Fibroblast of skin of abdomen (primary cell): ENCODE results near the gene MTCL1.

Experiments
- DNase-seq: peaks from one replicate; pipeline ENCODE4 v3.0.0-alpha.2; 2013

MTCL1 gene

DNA sequence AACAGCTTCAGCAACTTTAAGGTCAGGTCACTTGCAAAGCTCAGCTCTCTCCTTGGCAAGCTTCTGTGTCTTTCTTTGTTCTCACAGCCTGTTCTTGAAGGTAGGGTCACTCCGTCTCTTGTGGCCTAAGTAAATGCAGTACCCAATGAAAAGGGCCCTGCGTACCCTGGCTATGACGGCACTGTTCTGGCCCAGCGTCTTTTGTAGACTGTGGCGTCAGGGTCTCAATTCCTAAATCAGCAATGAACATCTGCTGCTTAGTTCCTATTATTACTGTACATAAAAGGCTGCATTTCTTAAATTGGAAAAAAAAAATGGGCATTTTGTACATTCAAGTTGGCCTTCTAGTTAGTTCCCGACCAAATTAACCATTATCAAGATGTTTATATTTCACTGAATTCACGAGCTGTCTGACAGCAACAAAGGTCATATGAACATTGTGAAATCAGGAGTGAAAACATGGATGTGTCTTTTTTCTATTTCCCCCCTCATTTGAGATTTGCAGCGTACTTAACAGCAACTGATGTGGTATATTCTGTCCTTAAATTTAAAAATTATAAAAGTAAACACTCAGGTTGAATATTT, 17.0 kb upstream of the MTCL1 start:
- no peak for DNase-seq

DNA sequence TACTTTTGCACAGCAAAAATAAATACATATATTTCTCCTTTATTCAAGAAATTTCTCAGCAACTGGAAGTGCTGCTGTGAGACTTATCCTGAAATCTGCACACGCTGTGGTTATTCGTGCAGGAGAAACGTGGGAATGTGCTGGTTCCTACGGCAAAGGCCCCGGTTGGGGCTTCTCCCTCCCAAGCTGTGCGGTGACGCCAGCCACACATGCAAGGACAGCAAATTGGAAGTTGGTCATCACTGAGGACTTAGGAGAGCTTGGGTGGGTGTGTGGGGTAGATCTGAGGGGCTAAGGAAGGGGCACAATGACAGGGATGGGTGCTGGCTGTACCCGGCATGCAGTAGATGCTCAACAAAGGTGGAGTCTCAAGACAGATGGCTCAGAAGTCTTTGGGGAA, 16.5 kb upstream of the MTCL1 start:
- no peak for DNase-seq

DNA sequence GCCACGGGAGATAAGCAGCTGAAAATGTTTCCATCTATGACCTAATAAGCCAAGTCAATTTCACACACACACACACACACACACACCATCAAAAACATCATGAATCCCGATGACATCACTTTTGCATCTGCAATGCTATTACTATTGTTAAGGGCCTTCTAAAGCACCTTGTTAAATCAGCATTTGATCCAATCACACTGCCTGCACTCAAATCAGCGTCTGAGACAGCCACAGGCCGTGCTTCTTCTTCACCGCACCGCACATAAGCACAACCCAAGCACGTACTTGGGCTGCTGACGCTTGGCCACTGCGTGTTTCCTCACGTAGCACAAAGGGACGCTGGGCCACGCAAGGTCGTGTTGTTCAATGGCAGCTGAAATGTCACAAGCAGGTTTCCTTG, 15.8 kb upstream of the MTCL1 start:
- DNase-seq: no peak

DNA sequence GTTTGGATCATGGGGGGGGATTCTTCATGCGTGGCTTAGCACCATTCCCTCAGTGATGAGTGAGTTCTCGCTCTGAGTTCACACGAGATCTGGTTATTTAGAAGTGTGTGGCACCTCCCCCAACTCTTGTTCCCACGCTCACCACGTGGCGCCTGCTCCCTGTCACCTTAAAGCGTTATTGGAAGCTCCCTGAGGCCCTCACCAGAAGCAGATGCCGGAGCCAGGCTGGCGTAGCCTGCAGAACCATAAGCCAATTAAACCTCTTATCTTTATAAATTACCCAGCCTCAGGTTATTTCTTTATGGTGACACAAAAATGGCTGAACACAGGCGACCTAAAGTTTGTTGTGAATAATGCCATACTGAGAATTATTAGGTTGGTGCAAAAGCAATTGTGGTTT, 10.5 kb upstream of the MTCL1 start:
- DNase-seq: no peak

DNA sequence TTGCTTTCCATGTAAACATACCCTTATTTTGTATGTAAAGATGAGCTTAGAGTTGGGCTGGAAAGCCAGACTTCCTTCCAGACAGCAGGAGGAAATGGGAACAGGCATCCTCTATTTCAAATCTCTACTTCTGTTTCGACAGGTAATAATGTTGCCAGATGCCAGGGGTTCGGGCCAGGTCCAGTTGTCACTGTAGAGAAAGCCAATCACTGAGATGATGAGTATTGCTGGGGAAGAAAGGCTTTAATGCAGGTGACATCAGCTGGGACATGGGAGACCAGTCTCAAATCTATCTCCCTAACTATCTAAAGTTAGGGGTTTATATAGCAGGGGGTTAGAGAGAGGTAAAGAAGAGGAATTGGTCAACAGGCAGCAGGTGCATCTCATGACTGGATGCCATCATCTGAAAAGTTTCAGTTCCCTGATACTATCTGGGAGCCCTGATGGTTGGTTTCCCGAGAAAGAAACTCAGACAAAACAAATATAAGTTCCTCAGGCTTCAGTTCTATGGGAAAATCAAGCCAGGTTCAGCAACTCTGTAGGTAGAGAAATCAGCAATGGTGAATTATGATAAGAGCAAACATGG, 9.3 kb upstream of the MTCL1 start:
- DNase-seq: no peak

DNA sequence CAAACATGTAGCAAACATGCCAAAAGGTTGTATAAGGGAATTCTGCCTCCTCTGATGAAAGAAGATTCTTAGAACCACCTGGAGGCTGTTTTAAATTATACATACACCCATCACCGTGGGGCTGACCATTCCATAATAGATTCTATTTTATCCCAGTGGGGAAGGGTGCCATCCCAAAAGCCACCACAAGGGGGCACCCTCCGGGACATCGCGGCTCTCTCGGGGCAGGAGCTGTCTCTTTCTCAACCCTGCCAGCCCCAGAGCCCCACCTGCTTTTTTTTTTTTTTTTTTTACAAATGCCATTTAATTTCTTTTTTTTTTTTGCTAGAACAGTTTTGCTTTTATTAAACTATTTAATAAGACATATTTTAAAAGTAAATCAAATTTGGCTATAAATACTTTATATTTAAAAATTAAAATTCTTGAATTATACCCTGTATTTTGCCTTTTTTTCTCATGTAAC, 8.6 kb upstream of the MTCL1 start:
- DNase-seq: peak; percentile 58

DNA sequence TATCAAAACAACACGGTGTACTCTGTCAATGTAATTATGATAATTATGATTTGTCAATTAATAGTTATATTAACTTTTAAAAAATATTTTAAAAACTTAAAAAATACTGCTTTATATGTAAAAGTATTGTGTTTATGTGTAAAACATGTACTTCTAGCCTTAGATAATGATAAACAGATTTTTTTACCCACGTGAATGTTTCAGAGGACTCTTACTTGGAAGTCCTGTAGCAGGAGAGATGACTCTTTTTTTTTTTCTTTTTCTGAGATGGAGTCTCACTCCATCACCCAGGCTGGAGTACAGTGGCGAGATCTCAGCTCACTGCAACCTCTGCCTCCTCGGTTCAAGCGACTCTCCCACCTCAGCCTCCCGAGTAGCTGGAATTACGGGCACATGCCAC, 6.2 kb upstream of the MTCL1 start:
- DNase-seq: no peak

DNA sequence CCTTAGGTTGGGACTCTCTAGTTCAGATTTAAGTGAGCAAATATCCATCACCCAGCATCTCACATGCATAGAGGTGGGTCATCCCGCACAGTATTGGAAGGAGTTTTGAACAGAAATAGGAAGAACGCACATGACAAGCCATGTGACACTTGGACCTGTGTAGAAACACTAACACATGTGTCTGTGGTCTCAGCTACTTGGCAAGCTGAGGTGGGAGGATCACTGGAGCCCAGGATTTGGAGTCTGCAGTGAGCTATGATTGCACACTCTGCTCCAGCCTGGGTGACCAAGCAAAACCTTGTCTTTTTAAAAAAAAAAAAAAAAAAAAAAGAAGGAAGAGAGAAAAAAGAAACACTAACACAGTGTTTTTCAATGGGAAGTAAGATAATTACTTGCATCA, 5.4 kb upstream of the MTCL1 start:
- DNase-seq: peak; percentile 60

DNA sequence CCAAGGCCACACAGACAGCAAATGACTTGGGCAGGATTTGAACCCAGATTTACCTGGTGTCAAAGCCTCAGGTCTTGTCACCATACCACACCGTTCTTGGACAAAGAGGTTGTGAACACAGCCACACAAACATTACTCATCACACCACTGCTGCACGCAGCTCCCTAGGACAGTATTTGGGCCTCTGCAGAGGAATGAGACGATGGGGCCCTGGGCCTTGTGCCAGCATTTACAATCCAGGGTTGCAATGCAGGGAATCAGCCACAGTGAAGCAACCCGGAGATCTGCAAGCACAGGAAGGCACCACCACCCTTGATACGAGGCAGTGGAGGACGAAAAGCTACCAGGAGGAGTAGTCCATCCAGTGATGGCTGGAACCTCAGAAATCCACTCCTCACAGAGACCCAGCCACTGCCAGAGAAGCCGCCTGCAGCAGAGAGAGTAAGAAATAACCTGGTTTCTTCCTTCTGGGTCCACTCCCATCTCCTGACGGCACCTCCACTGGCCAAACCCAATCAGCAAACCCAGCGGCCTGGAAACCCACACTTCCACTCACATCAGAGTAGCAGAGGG, 3.7 kb upstream of the MTCL1 start:
- peak; percentile 93 for DNase-seq

DNA sequence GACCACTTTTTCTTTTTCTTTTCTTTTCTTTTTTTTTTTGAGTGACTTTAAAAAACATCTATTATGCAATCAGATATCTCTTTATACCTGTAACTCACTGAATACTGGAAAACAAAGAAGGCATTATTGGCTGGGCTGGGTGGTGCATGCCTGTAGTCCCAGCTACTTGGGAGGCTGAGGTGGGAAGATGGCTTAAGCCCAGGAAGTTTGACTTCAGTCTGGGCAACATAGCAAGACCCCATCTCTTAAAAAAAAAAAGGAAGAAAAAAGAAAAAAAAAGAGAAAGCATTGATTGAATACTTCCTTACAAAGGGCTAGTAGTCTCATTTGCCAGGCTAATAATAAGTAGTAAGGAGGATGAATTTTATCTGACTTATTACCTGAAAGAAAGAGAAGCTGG, 2.7 kb upstream of the MTCL1 start:
- no peak for DNase-seq

DNA sequence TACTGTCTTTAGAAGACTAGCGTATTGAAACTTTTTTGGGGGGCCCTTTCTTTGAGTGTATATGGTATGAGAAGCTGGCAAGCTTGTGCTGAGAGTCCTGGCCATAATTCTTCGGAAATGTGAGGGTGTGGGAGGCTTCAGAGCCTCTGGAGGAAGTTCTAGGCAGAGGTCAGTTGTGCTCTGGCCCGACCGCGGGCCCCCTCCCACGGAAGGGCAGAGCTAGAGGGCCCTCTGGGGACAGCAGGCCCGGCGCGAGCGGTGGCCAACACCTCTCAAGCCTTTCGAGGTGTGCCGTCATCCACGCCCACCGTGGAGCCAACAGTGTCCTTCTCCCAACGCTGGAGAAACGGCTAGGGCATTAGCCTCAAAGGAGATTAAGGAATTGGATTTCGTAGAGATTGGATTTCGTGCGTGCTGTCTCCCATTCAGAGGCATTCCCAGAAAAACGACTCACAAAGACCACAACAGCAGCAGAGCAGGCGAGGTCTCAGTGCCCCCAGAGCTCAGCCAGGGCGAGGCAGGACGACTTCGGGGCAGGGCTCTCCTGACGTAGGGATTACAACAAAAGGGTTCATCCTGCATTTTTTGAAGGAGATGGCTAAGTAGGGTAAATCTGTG, 2.2 kb upstream of the MTCL1 start:
- DNase-seq: peak; percentile 51

DNA sequence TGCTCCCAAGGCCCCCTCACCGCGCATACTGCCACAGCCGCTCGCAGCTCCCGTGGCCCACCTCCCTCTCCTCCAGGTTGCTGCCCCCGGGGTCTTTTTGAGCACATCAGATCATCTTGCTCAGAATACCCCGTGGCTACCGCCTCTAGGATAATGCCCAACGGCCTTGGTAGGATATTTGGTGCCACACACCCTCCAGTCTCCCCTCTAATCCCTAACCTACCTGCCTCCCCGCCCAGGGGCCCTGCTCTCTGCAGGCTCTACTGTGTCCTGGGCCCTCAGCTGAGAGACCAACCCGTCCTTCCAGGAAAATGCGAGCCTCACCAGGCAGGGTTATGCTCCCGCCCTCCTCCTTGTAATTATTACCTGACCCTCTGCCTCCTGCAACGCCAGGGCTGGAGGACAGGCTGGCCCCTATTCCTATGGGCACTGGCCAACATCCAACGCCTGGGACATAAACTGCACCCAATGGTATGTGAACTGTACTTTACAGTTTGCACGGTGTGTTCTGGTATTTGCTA, 1.5 kb upstream of the MTCL1 start:
- no peak for DNase-seq

DNA sequence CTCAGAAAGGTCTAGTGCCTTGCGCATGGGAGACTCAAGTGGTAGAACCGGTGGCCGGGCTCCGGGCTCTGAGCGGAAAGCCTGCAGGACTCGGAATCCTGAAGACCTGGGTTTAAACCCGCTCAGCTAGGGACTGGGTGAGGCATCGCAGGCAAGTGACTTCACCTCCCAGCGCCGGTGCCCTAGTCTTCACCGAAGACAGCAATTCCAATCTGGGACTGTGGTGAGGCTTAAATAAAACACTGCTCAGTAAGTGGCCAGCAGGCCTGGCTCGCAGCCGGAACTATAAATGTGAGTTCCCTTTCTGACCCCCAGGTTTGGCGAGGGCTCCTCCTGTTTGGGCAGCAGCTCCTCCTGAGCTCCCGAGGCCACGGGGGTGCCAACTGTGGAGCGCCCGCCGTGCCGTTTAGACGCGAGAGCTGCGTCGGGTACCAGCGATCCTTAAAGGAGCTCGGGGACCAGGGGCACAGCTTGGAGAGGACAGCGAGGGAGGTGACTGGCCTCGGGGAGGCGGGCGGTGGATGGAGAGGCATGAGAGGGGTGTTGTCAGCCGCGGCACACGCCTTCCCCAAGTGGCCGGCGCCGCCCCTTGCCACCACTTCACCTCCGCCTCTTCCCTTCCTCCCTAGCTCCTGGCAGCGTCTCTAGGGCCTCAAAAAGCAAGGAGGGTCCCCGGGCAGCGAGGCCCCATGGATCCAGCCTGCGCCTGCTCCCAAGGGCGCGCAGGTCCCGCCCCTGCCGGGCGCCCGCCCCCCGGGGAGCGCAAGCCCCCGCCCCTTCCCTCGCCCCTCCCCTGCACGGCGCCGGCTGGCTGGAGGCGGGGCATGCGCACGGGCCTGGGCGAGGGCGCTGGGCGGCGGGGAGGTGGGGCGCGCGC, 757 bp upstream of the MTCL1 start:
- peak; percentile 95 for DNase-seq

DNA sequence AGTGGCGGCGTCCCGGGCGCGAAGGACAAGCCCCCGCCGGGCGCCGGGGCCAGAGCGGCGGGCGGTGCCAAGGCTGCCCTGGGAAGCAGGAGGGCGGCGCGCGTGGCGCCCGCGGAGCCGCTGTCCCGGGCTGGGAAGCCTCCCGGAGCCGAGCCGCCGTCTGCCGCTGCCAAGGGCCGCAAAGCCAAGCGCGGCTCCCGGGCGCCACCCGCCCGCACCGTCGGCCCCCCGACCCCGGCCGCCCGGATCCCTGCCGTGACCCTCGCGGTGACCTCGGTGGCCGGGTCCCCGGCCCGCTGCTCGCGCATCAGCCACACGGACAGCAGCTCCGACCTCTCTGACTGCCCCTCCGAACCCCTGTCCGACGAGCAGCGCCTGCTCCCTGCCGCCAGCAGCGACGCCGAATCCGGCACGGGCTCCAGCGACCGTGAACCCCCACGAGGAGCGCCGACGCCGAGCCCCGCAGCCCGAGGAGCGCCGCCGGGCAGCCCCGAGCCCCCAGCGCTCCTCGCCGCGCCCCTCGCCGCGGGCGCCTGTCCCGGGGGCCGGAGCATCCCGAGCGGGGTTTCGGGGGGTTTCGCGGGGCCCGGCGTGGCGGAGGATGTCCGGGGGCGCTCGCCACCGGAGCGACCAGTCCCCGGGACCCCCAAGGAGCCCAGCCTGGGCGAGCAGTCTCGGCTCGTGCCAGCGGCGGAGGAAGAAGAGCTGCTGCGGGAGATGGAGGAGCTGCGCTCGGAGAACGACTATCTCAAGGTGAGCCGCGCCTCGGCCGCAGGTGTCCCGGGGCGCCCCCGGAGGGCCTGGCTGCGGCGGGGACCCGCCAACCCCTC, 820 bp downstream of the MTCL1 start:
- DNase-seq: no peak

DNA sequence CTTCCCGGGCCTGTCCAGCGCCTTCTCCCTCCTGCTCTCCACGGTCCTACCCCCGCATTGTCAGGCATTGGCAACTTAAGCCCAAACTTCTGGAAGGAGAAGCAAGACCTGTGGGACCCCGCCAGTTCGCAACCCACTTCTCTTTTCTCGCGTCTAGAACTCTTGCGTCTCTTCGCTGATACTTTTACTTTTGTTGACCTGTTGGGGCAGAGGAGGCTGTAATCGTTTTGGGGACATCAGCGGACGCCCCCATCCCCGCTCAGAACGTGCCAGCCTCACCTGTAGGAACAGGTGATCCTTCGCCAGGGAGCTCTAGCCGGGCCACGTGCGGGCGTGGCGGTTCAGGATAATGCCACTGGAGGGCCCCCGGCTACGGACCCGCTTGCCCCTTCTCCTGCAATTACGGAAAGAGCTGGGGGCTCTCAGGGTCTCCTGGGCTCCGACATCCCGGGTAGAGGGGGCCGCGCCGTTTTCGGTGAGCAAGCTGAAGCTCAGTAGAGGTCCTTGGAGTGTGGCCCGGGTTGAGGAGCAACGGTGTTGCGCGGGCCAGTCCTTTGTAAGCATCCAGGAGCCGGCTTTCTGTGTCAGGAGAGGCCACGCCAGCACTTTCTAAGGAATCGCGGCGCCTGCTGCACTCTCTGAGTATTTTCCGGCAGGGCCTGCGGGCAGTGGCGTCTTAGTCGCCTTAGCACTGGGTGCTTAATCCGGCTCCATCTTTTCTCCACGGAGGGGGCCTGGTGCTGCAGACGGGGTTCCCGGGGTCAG, 1.6 kb downstream of the MTCL1 start:
- DNase-seq: peak; percentile 68

DNA sequence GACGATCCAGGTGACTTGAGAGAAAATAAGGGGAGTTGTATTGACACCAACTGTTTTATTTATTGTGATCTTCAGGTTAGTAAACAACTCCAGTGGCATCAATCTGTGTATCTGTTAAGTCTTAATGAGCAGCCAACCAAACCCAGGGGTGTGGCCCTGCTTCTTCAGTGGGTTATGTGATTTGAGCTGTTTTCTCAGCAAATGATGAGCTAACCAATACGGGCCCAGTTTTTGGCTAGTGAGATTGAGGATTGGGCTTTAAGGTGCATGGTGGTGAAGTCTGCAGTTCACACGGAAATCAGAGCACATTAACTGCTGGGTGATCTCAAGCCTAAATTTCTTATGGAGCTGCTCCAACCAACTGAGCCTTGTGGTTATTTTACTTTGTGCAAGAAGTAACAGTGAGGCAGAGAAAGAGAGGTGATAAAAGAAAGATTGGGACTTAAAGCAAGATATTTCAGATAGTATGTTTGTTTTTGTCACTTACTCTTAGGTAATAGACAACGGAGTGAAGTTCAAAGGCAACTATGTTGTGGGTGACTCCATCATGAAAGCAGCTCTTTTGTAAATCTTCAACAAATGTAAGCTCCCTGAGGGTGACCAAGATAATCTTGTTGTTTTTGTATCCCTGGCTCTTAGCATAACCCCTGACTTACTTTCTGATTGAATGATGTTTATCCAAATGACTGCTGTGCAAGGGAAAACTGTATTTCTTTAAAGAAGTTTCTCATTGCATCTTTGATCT, 2.4 kb downstream of the MTCL1 start:
- DNase-seq: peak; percentile 53

DNA sequence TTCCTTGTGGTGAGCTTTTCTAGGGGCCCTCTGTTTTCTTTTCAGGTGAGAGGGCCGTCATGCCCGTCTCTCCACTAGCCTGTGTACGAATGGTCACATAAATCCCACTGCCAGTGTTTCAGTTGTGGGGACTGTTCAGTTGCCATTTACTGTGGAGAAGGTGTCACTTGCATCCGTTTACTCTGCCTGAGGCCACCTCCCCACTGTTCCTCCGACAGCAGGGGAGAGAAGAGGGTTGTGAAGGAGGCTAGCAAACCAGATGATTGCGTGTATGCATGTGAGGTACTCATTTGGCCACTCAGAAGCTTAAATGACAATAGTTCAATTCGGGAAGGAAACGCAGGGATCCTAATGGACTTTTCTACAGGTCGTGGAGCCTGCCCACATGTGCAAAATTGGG, 3.3 kb downstream of the MTCL1 start:
- DNase-seq: no peak

DNA sequence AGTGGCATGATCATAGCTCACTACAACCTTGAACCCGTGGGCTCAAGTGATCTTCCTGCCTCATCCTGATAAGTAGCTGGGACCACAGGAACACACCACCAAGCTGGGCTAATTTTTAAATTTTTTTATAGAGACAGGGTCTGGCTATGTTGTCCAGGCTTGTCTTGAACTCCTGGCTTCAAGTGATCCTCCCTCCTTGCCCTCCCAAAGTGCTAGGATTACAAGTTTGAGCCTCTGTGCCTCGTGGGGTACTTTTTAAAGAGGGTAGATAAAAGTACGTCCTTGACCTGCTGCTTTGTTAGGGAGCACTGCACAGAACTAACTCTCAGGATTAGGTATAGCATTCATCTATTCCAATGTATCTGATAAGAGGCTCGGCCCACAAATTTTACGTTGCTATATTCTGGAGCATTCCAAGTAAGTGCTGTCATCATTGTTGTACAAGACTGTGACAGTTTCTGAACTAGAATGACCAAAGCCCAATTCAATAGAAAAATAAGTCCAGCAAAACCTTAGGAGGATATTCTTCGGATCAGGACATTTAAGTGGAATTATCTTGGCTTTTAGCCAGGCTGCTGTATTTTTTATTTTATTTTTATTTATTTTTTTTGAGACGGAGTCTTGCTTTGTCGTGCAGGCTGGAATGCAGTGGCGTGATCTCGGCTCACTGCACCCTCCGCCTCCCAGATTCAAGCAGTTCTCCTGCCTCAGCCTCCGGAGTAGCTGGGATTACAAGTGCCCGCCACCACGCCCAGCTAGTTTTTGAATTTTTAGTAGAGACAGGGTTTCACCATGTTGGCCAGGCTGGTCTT, 4.1 kb downstream of the MTCL1 start:
- no peak for DNase-seq

DNA sequence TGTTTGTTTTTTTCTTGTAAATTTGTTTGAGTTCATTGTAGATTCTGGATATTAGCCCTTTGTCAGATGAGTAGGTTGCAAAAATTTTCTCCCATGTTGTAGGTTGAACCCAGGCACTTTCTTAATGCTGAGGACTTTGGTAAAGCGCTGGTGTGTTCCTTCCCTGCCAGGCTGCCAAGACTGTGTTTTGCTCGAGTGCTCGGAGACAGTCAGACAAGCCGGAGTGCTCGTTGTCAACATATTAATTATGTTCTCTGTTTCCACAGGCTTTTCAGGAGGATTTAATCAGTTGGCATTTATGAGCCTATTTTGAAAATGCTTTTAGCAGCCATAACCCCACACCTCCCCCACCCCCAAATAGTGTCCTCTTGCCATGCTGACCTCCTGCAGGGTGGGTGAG, 6.4 kb downstream of the MTCL1 start:
- DNase-seq: no peak

DNA sequence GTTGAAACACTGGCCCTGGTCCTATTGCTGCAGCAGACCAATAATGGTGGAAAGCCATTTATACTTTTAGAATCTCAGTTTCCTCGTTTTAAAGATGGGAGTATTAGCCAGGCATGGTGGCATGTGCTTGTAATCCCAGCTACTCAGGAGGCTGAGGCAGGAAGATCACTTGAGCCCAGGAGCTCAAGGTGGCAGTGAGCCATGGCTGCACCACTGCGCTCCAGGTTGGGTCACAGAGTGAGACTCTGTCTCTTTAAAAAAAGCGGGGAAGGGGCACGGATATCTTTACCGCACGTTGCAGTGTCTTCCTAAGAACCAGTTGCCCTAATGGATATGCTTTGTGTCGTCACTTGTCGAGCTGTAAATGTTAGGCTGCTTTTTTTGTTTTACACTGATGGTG, 8.3 kb downstream of the MTCL1 start:
- DNase-seq: no peak
